ENCODE data around the gene OPCML. TPM values are rescaled to one million over a fixed set of nuclear protein-coding genes. Genes with fewer than 3 reads are reported as not detected.

OPCML gene
- polyA plus RNA-seq, 1 donor (not counting 4 experiments of a cell fraction or from before 2014, with no cell fraction given): 0.04 TPM

- Histone ChIP-seq H3K79me2 (ENCODE audit: control insufficient read depth, insufficient read depth, low read length) (no peaks in the 10 kb centered on the region), H3K9me3 (ENCODE audit: control insufficient read depth, low read depth, low read length) (no peaks in the 10 kb centered on the region), H3K4me3 (ENCODE audit: control insufficient read depth in 2 of 3, extremely low read depth in 1 of 3, insufficient read depth in 2 of 3, low read depth in 1 of 3, low read length in 3 of 3) (no peak overlapping the region), H3K36me3 (ENCODE audit: control insufficient read depth in 2 of 2, extremely low read depth in 1 of 2, insufficient read depth in 2 of 2, low read length in 2 of 2) (no peaks in the 10 kb centered on the region), H3K4me2 (ENCODE audit: control insufficient read depth, extremely low read depth, insufficient read depth, low read depth, low read length) (no peak overlapping the region), H2AFZ (ENCODE audit: control insufficient read depth, low read length) (no peak overlapping the region), H3K27me3 (ENCODE audit: control insufficient read depth, extremely low read depth, insufficient read depth, low read length) (no peaks in the 10 kb centered on the region), H4K20me1 (ENCODE audit: control insufficient read depth, extremely low read depth, insufficient read depth, low read length) (no peaks in the 10 kb centered on the region), H3K9ac (ENCODE audit: control insufficient read depth, extremely low read depth, insufficient read depth, low read length) (no peak overlapping the region), H3K9me1 (ENCODE audit: control insufficient read depth, extremely low read depth, insufficient read depth, low read length) (no peaks in the 10 kb centered on the region), H3K4me1 (ENCODE audit: control insufficient read depth, extremely low read depth, insufficient read depth, low read length) (no peaks in the 10 kb centered on the region), H3K27ac (ENCODE audit: control insufficient read depth, insufficient read depth, low read length) (no peak overlapping the region)
- TF ChIP-seq, protein P1, sequence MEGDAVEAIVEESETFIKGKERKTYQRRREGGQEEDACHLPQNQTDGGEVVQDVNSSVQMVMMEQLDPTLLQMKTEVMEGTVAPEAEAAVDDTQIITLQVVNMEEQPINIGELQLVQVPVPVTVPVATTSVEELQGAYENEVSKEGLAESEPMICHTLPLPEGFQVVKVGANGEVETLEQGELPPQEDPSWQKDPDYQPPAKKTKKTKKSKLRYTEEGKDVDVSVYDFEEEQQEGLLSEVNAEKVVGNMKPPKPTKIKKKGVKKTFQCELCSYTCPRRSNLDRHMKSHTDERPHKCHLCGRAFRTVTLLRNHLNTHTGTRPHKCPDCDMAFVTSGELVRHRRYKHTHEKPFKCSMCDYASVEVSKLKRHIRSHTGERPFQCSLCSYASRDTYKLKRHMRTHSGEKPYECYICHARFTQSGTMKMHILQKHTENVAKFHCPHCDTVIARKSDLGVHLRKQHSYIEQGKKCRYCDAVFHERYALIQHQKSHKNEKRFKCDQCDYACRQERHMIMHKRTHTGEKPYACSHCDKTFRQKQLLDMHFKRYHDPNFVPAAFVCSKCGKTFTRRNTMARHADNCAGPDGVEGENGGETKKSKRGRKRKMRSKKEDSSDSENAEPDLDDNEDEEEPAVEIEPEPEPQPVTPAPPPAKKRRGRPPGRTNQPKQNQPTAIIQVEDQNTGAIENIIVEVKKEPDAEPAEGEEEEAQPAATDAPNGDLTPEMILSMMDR (optimal IDR thresholded peaks at IDR 0.05 in 1 of 3, IDR thresholded peaks at IDR 0.05 in 1 of 3, conservative IDR thresholded peaks at IDR 0.05 in 1 of 3; ENCODE audit: extremely low read depth in 1 of 3, insufficient read depth in 2 of 3, low read length in 3 of 3): no peak
- no peak for TF ChIP-seq EZH2 (IDR thresholded peaks at IDR 0.05; ENCODE audit: low read length)
- dilution Hi-C loops (cut with MboI; ENCODE audit: extremely low pct_ligation_motif_present, low sequenced_read_pairs): no loop called here
- DNase-seq (ENCODE audit: low read depth, low spot score) (no peak), FAIRE-seq (no peak)
These were observed 1008.4 kb downstream of the OPCML start for GRCh38 chr11:132523929-132524328.

- dilution Hi-C loops (cut with MboI; ENCODE audit: extremely low pct_ligation_motif_present, low sequenced_read_pairs): no loop called here
- no peak for FAIRE-seq
These were observed 1012.1 kb downstream of the OPCML start for GRCh38 chr11:132520199-132520598.

More at GRCh38 chr11:132520199-132520598, 1012.1 kb downstream of the OPCML start:
- H3K9me3 ChIP-seq (ENCODE audit: control insufficient read depth, low read depth, low read length): no peaks in the 10 kb centered on the region
- no peak for TF ChIP-seq EZH2 (IDR thresholded peaks at IDR 0.05; ENCODE audit: low read length)
- TF ChIP-seq, protein P1 (optimal IDR thresholded peaks at IDR 0.05 in 1 of 3, IDR thresholded peaks at IDR 0.05 in 1 of 3, conservative IDR thresholded peaks at IDR 0.05 in 1 of 3; ENCODE audit: extremely low read depth in 1 of 3, insufficient read depth in 2 of 3, low read length in 3 of 3): no peak
- no peaks in the 10 kb centered on the region for H3K4me1 ChIP-seq (ENCODE audit: control insufficient read depth, extremely low read depth, insufficient read depth, low read length)
- H3K9ac ChIP-seq (ENCODE audit: control insufficient read depth, extremely low read depth, insufficient read depth, low read length): no peak overlapping the region
- no peaks in the 10 kb centered on the region for H3K9me1 ChIP-seq (ENCODE audit: control insufficient read depth, extremely low read depth, insufficient read depth, low read length)
- no peak overlapping the region for H3K4me3 ChIP-seq (ENCODE audit: control insufficient read depth in 2 of 3, extremely low read depth in 1 of 3, insufficient read depth in 2 of 3, low read depth in 1 of 3, low read length in 3 of 3)
- H3K27ac ChIP-seq (ENCODE audit: control insufficient read depth, insufficient read depth, low read length): no peak overlapping the region
- no peak overlapping the region for H2AFZ ChIP-seq (ENCODE audit: control insufficient read depth, low read length)
- H3K4me2 ChIP-seq (ENCODE audit: control insufficient read depth, extremely low read depth, insufficient read depth, low read depth, low read length): no peak overlapping the region
- no peaks in the 10 kb centered on the region for H3K27me3 ChIP-seq (ENCODE audit: control insufficient read depth, extremely low read depth, insufficient read depth, low read length)
- H3K79me2 ChIP-seq (ENCODE audit: control insufficient read depth, insufficient read depth, low read length): no peaks in the 10 kb centered on the region
- no peaks in the 10 kb centered on the region for H3K36me3 ChIP-seq (ENCODE audit: control insufficient read depth in 2 of 2, extremely low read depth in 1 of 2, insufficient read depth in 2 of 2, low read length in 2 of 2)
- no peak for DNase-seq (ENCODE audit: low read depth, low spot score)
- no peaks in the 10 kb centered on the region for H4K20me1 ChIP-seq (ENCODE audit: control insufficient read depth, extremely low read depth, insufficient read depth, low read length)

Data from keratinocyte (primary cell).